Measurements from ENCODE around the gene SNN.

- TF ChIP-seq CTCF (IDR thresholded peaks at IDR 0.05; ENCODE audit: poor library complexity) (no peak), EZH2phosphoT487 (IDR thresholded peaks at IDR 0.05; ENCODE audit: low read depth, severe bottlenecking, unreplicated experiment) (no peak)
Observed at GRCh38 chr16:11685844-11686618, 17.8 kb downstream of the SNN start.
